SK-N-SH (cell line): ENCODE data around the gene MLXIP. TPM values are rescaled to one million over a fixed set of nuclear protein-coding genes. Genes with fewer than 3 reads are reported as not detected.

Experiments
- CTCF ChIA-PET: fragments of 300-600, 350-600 bp; formaldehyde crosslinking; extraction: SDS; loops from one replicate; lab custom pipeline; 2021; lab: Yijun Ruan, JAX
- POLR2A ChIA-PET: fragments of 350-600 bp; sonication (Branson Sonifier 250); formaldehyde crosslinking; extraction: SDS; loops from one replicate; lab custom pipeline; 2020; ENCODE audit warnings: antibody characterized with exemption, inconsistent platforms; lab: Yijun Ruan, JAX
- DNase-seq: peaks from one replicate; pipeline ENCODE4 v3.0.0; 2012
- H2AFZ ChIP-seq: fragments of 200-600 bp; sonication (generic); 2 replicates; pipeline ENCODE4 v1.8.1; 2016; ENCODE audit warnings: antibody characterized with exemption, mild to moderate bottlenecking, low read depth
- H3F3A ChIP-seq: fragments of 200-600 bp; sonication (generic); replicated peaks from 2 replicates; pipeline ENCODE3; 2016; ENCODE audit warnings: antibody characterized with exemption, mild to moderate bottlenecking; ENCODE audit not compliant: insufficient read depth
- H3K27ac ChIP-seq, 2 experiments: fragments of 200-500 bp in 1 of 2; fragments of 200-600 bp in 1 of 2; sonication (Bioruptor generic) in 1 of 2; sonication (generic), shearing (Covaris generic) in 1 of 2; 2 replicates each; pipeline versions ENCODE4 v1.5.1 to v1.6.1; 2014 to 2016; ENCODE audit warnings: low read depth in 2 of 2, inconsistent platforms in 1 of 2, low read length in 1 of 2, mild to moderate bottlenecking in 1 of 2, mixed read lengths in 1 of 2
- H3K27me3 ChIP-seq: fragments of 200-600 bp; sonication (generic), shearing (Covaris generic); 2 replicates; pipeline ENCODE4 v1.6.1; 2016; ENCODE audit warnings: mixed run types; ENCODE audit not compliant: insufficient read depth
- H3K36me3 ChIP-seq, 2 experiments: fragments of 200-500 bp in 1 of 2; fragments of 200-600 bp in 1 of 2; sonication (Bioruptor generic) in 1 of 2; sonication (generic) in 1 of 2; replicated peaks in 1 of 2; 2 replicates each; pipeline versions ENCODE3 to v1.5.1; 2014 to 2016; ENCODE audit warnings: low read length in 1 of 2, mild to moderate bottlenecking in 1 of 2; ENCODE audit not compliant: insufficient read depth in 2 of 2, control insufficient read depth in 1 of 2
- H3K4me1 ChIP-seq, 2 experiments: fragments of 200-500 bp in 1 of 2; fragments of 200-600 bp in 1 of 2; sonication (Bioruptor generic) in 1 of 2; sonication (generic), shearing (Covaris generic) in 1 of 2; 2 replicates each; pipeline versions ENCODE4 v1.5.1 to v1.6.1; 2014 to 2016; ENCODE audit warnings: low read depth in 1 of 2, low read length in 1 of 2, mixed run types in 1 of 2; ENCODE audit not compliant: insufficient read depth in 2 of 2, control insufficient read depth in 1 of 2
- H3K4me2 ChIP-seq: fragments of 200-600 bp; sonication (generic), shearing (Covaris generic); 2 replicates; pipeline ENCODE4 v1.6.1; 2017; ENCODE audit warnings: mixed run types
- H3K4me3 ChIP-seq, 2 experiments: fragments of 200-500 bp in 1 of 2; fragments of 200-600 bp in 1 of 2; sonication (Bioruptor generic) in 1 of 2; sonication (generic), shearing (Covaris generic) in 1 of 2; 2 replicates each; pipeline versions ENCODE4 v1.5.1 to v1.8.1; 2014 to 2016; ENCODE audit warnings: low read depth in 2 of 2, inconsistent platforms in 1 of 2, low read length in 1 of 2, mild to moderate bottlenecking in 1 of 2, mixed read lengths in 1 of 2, moderate library complexity in 1 of 2
- H3K79me2 ChIP-seq: fragments of 200-600 bp; sonication (generic); 2 replicates; pipeline ENCODE4 v1.8.1; 2017; ENCODE audit warnings: mild to moderate bottlenecking; ENCODE audit not compliant: insufficient read depth
- H3K9ac ChIP-seq: fragments of 200-600 bp; sonication (generic); 2 replicates; pipeline ENCODE4 v1.6.1; 2017; ENCODE audit warnings: mixed run types
- H3K9me2 ChIP-seq: fragments of 200-600 bp; sonication (generic); 2 replicates; pipeline ENCODE4 v1.6.1; 2017; ENCODE audit warnings: mixed run types
- H3K9me3 ChIP-seq: fragments of 200-600 bp; sonication (generic); 2 replicates; pipeline ENCODE4 v1.6.1; 2017; ENCODE audit warnings: mixed run types, mild to moderate bottlenecking, moderate library complexity
- H4K20me1 ChIP-seq: fragments of 200-600 bp; sonication (generic); 2 replicates; pipeline ENCODE4 v1.6.1; 2017; ENCODE audit warnings: mild to moderate bottlenecking, mixed run types; ENCODE audit not compliant: insufficient read depth
- CTCF ChIP-seq: fragments of 200-600 bp; sonication (generic); IDR thresholded peaks from 2 replicates; pipeline ENCODE4 v1.6.1; 2017; ENCODE audit warnings: antibody characterized with exemption, mild to moderate bottlenecking, moderate library complexity
- ELF1 ChIP-seq: IDR thresholded peaks from 2 replicates; pipeline ENCODE4 v1.4.0; 2012
- FOXJ3 ChIP-seq: sonication (generic); formaldehyde crosslinking; IDR thresholded peaks from 2 replicates; pipeline ENCODE4 v1.5.1; 2020; ENCODE audit warnings: mild to moderate bottlenecking, missing genetic modification reagents
- IRF3 ChIP-seq: fragments of 150-350 bp; IDR thresholded peaks from 2 replicates; pipeline ENCODE4 v1.6.1; 2016; ENCODE audit warnings: mild to moderate bottlenecking, low read depth, low read length
- MAX ChIP-seq: IDR thresholded peaks from 2 replicates; pipeline ENCODE4 v1.4.0; 2012; ENCODE audit warnings: low read depth
- NFIC ChIP-seq: IDR thresholded peaks from 2 replicates; pipeline ENCODE4 v1.4.0; 2012; ENCODE audit warnings: borderline replicate concordance
- PBX3 ChIP-seq: IDR thresholded peaks from 2 replicates; pipeline ENCODE4; 2012
- REST ChIP-seq: IDR thresholded peaks from 2 replicates; pipeline ENCODE4 v1.6.1; 2012; ENCODE audit warnings: mild to moderate bottlenecking, low read depth, low read length, moderate library complexity
- TAF1 ChIP-seq: IDR thresholded peaks from 2 replicates; pipeline ENCODE4 v1.6.1; 2012; ENCODE audit warnings: low read depth, mild to moderate bottlenecking, low read length, moderate library complexity, borderline replicate concordance
- YY1 ChIP-seq: IDR thresholded peaks from 2 replicates; pipeline ENCODE4 v1.4.0; 2012; ENCODE audit warnings: low read depth, mild to moderate bottlenecking
- WGBS: methylation state at CpG from one replicate; pipeline ENCODE4 v1.1.6; 2017; ENCODE audit warnings: low lambda C conversion rate; 5-methylcytosine and 5-hydroxymethylcytosine counted together
- polyA plus RNA-seq, 3 experiments: library from polyadenylated mRNA; depleted of rRNA; stranded (reverse); fragments of >200 nt; gene quantifications; 2 replicates each; pipeline ENCODE4 v1.2.3, GENCODE V29; 2012

MLXIP gene
- polyA plus RNA-seq, 1 of the 3 experiments (the other 2 are of a cell fraction): 11.0 TPM

GRCh38 chr12:122133192-122133950 lies 54.8 kb downstream of the MLXIP start:
- no peaks in the 10 kb centered on the region for H3K4me1 ChIP-seq
- H3K36me3 ChIP-seq: peaks cover 25 to 53% of the 10 kb centered on the region in 2 experiments
- H3K4me2 ChIP-seq: no peak overlapping the region
- TF ChIP-seq PBX3 (no peak), REST (no peak), CTCF (no peak), IRF3 (no peak), YY1 (no peak), ELF1 (no peak), MAX (no peak), FOXJ3 (CRISPR knock-in tag) (no peak), NFIC (no peak), TAF1 (no peak)
- no peaks in the 10 kb centered on the region for H3K9me3 ChIP-seq
- H3K27me3 ChIP-seq: no peaks in the 10 kb centered on the region
- no peak overlapping the region for H3K27ac ChIP-seq
- CTCF ChIA-PET: interaction anchor here (1.8 to 6.8 kb wide), 3 partner anchors 10 to 222 kb away, joined by 9 to 85 read pairs (median 32); no protein-coding TSS in a partner anchor
- 96% methylated on average over 24 of the region's 28 CpGs for whole genome bisulfite sequencing
- POLR2A ChIA-PET: no interaction called here
- no peaks in the 10 kb centered on the region for H3K9me2 ChIP-seq
- H3K4me3 ChIP-seq: no peak overlapping the region
- H2AFZ ChIP-seq: no peak overlapping the region
- no peak for DNase-seq
- H3F3A ChIP-seq: peaks cover 8% of the 10 kb centered on the region
- H3K9ac ChIP-seq: no peak overlapping the region
- 0 out of 2 replicates have a peak, but pooled peaks cover 5% of the 10 kb centered on the region for H4K20me1 ChIP-seq
- H3K79me2 ChIP-seq: no peaks in the 10 kb centered on the region
